ENCODE data around the gene ARHGAP20.

ARHGAP20 gene

GRCh38 chr11:110529043-110529442 lies 183.2 kb downstream of the ARHGAP20 start:
- Mint-ChIP-seq H3K4me3 (no peak overlapping the region), H3K27ac (no peak overlapping the region), H3K27me3 (no peaks in the 10 kb centered on the region), H3K9me3 (peaks cover 10 to 20% of the 10 kb centered on the region in 2 donors), H3K4me1 (peaks cover 16% of the 10 kb centered on the region)
- DNase-seq (no peak), ATAC-seq (no peak)

- no peak for DNase-seq
- Mint-ChIP-seq H3K4me3 (no peak overlapping the region), H3K27me3 (no peaks in the 10 kb centered on the region), H3K4me1 (peaks cover 24% of the 10 kb centered on the region), H3K9me3 (peaks cover 10 to 35% of the 10 kb centered on the region in 2 donors), H3K27ac (no peak overlapping the region)
- ATAC-seq = no peak
Measured at GRCh38 chr11:110527146-110527545, 185.1 kb downstream of the ARHGAP20 start.

All from stimulated activated naive CD8-positive, alpha-beta T cell treated with anti-CD3 and anti-CD28 coated beads, Interleukin-15, amount 100 ng/mL, for 72 hours (primary cell).